HEK293T (cell line): Measurements from ENCODE around the gene ITGA8.
A peak's percentile ranks its signal among the peaks of the same experiment; 100 is the strongest.

Experiments
- CTCF ChIA-PET: fragments of 350-600 bp; formaldehyde crosslinking; extraction: SDS; loops from one replicate; lab custom pipeline; 2021; ENCODE audit warnings: antibody characterized with exemption, inconsistent platforms; lab: Yijun Ruan, JAX
- POLR2A ChIA-PET: fragments of 350-600 bp; formaldehyde crosslinking; extraction: SDS; loops from one replicate; lab custom pipeline; 2020; ENCODE audit warnings: antibody characterized with exemption, inconsistent platforms; lab: Yijun Ruan, JAX
- DNase-seq: peaks from one replicate; pipeline ENCODE4 v3.0.0; 2012; ENCODE audit warnings: mixed read lengths; ENCODE audit errors: extremely low spot score
- ARNT ChIP-seq: fragments of 450-650 bp; IDR thresholded peaks from 2 replicates; pipeline ENCODE4 v1.6.1; 2017; ENCODE audit warnings: mild to moderate bottlenecking
- BHLHE40 ChIP-seq: fragments of 450-650 bp; IDR thresholded peaks from 2 replicates; pipeline ENCODE4 v1.6.1; 2016; ENCODE audit warnings: mild to moderate bottlenecking, moderate library complexity, borderline replicate concordance
- CTBP1 ChIP-seq: fragments of 450-650 bp; IDR thresholded peaks from 2 replicates; pipeline ENCODE4 v1.6.1; 2016; ENCODE audit warnings: borderline replicate concordance
- ELF4 ChIP-seq: fragments of 450-650 bp; IDR thresholded peaks from 2 replicates; pipeline ENCODE4 v1.6.1; 2017; ENCODE audit warnings: antibody characterized with exemption
- FOXA1 ChIP-seq: fragments of 450-650 bp; IDR thresholded peaks from 2 replicates; pipeline ENCODE4 v1.6.1; 2016; ENCODE audit warnings: mild to moderate bottlenecking
- FOXK2 ChIP-seq: fragments of 450-650 bp; IDR thresholded peaks from 2 replicates; pipeline ENCODE4 v1.6.1; 2016; ENCODE audit warnings: mild to moderate bottlenecking
- FOXM1 ChIP-seq: fragments of 450-650 bp; IDR thresholded peaks from 2 replicates; pipeline ENCODE4 v1.6.1; 2017; ENCODE audit warnings: mild to moderate bottlenecking, borderline replicate concordance
- HDGF ChIP-seq: fragments of 450-650 bp; IDR thresholded peaks from 2 replicates; pipeline ENCODE4 v1.6.1; 2017; ENCODE audit warnings: antibody characterized with exemption, borderline replicate concordance
- L3MBTL2 ChIP-seq: fragments of 450-650 bp; conservative IDR thresholded peaks from 2 replicates; pipeline ENCODE4 v1.6.1; 2016; ENCODE audit warnings: mild to moderate bottlenecking
- LEF1 ChIP-seq: fragments of 450-650 bp; IDR thresholded peaks from 2 replicates; pipeline ENCODE4 v1.6.1; 2017; ENCODE audit warnings: mild to moderate bottlenecking, borderline replicate concordance
- NFRKB ChIP-seq: fragments of 450-650 bp; IDR thresholded peaks from 2 replicates; pipeline ENCODE4 v1.6.1; 2016; ENCODE audit warnings: mild to moderate bottlenecking, moderate library complexity
- PKNOX1 ChIP-seq: fragments of 450-650 bp; IDR thresholded peaks from 2 replicates; pipeline ENCODE4 v1.6.1; 2016
- SP1 ChIP-seq: fragments of 450-650 bp; IDR thresholded peaks from 2 replicates; pipeline ENCODE4 v1.6.1; 2017
- SUZ12 ChIP-seq: fragments of 450-650 bp; IDR thresholded peaks from 2 replicates; pipeline ENCODE4 v1.6.1; 2016; ENCODE audit warnings: mild to moderate bottlenecking
- TARDBP ChIP-seq: fragments of 450-650 bp; IDR thresholded peaks from 2 replicates; pipeline ENCODE4 v1.6.1; 2016
- ZNF384 ChIP-seq: fragments of 450-650 bp; IDR thresholded peaks from 2 replicates; pipeline ENCODE4 v1.6.1; 2016

The ITGA8 gene

GRCh38 chr10:15703944-15704580 is 15.7 kb downstream of the ITGA8 start:
- DNase-seq, result no peak
- TF ChIP-seq NFRKB (no peak), L3MBTL2 (no peak), FOXA1 (no peak), FOXK2 (no peak), SUZ12 (no peak), ZNF384 (no peak), ARNT (no peak), PKNOX1 (no peak), FOXM1 (no peak), HDGF (no peak), BHLHE40 (no peak), SP1 (no peak), CTBP1 (no peak), TARDBP (no peak)
- POLR2A ChIA-PET, result interaction anchor here (0.8 kb wide), 1 partner anchor 148 kb away, joined by 3 read pairs; no protein-coding TSS in a partner anchor
- CTCF ChIA-PET, result interaction anchor here (0.6 kb wide), 1 partner anchor 1163 kb away, joined by 3 read pairs; no protein-coding TSS in a partner anchor

- DNase-seq, result no peak
- TF ChIP-seq PKNOX1, result peak; percentile 55
- TF ChIP-seq HDGF, result no peak
- CTCF ChIA-PET, result interaction anchor here (0.6 to 0.8 kb wide), 2 partner anchors 10 to 1162 kb away, joined by 3 read pairs; no protein-coding TSS in a partner anchor
- POLR2A ChIA-PET, result no interaction called here
Measured at GRCh38 chr10:15703151-15703880, 16.4 kb downstream of the ITGA8 start.

- POLR2A ChIA-PET, result no interaction called here
- CTCF ChIA-PET, result interaction anchor here (0.6 kb wide), 1 partner anchor 126 kb away, joined by 3 read pairs; no protein-coding TSS in a partner anchor
- TF ChIP-seq ZNF384 (no peak), ARNT (no peak), ELF4 (no peak), L3MBTL2 (no peak), BHLHE40 (no peak), SP1 (no peak), PKNOX1 (no peak), SUZ12 (no peak), NFRKB (no peak), FOXK2 (no peak)
- no peak for DNase-seq
Measured at GRCh38 chr10:15700078-15700674, 19.5 kb downstream of the ITGA8 start.

GRCh38 chr10:15695852-15696251 is 23.9 kb downstream of the ITGA8 start:
- POLR2A ChIA-PET, result no interaction called here
- DNase-seq, result no peak
- CTCF ChIA-PET, result interaction anchor here (1.4 kb wide), 1 partner anchor 99 kb away, joined by 3 read pairs; no protein-coding TSS in a partner anchor
- TF ChIP-seq PKNOX1 (peak; percentile 34), FOXM1 (no peak)

- ChIA-PET POLR2A (no interaction called here), CTCF (interaction anchor here (0.5 kb wide), 1 partner anchor 18 kb away, joined by 4 read pairs; no protein-coding TSS in a partner anchor)
- DNase-seq, result no peak
- TF ChIP-seq FOXA1 (no peak), ELF4 (no peak), L3MBTL2 (no peak), LEF1 (no peak), SUZ12 (no peak), FOXK2 (no peak), ARNT (no peak), TARDBP (no peak), PKNOX1 (no peak), ZNF384 (no peak), CTBP1 (no peak), FOXM1 (no peak), NFRKB (no peak)
Measured at GRCh38 chr10:15690031-15690430, 29.7 kb downstream of the ITGA8 start.
